Stimulated activated CD4-positive, alpha-beta T cell treated with anti-CD3 and anti-CD28 coated beads, Interleukin-1b, Interleukin-23, amount 100 ng/mL, for 4 hours (primary cell): ENCODE data around the gene ANGEL1.

Source experiments
- DNase-seq, 2 donors: peaks; one replicate each; pipeline ENCODE4 v3.0.0-alpha.2; 2020; ENCODE audit warnings: low read depth in 2 of 2

Gene ANGEL1

GRCh38 chr14:76812422-76813383, at the start of gene ANGEL1:
TSS of gene ANGEL1 (minus strand) at chr14:76812882. CDS start at chr14:76812827, 55 bp downstream.
- peak; percentile 95 to 98 for DNase-seq

GRCh38 chr14:76861574-76862255, 49.0 kb upstream of the ANGEL1 start:
- no peak for DNase-seq

- DNase-seq: no peak
Observed at GRCh38 chr14:76856769-76857168, 44.1 kb upstream of the ANGEL1 start.

GRCh38 chr14:76855066-76855465, 42.4 kb upstream of the ANGEL1 start:
- DNase-seq: no peak

GRCh38 chr14:76848879-76849278, 36.2 kb upstream of the ANGEL1 start:
- DNase-seq: no peak

GRCh38 chr14:76846331-76847047, 33.8 kb upstream of the ANGEL1 start:
- DNase-seq: no peak

- DNase-seq: peak; percentile 35 to 36
Observed at GRCh38 chr14:76844223-76844622, 31.5 kb upstream of the ANGEL1 start.

GRCh38 chr14:76842414-76842813, 29.7 kb upstream of the ANGEL1 start:
- no peak for DNase-seq

GRCh38 chr14:76837524-76837923, 24.8 kb upstream of the ANGEL1 start:
- no peak for DNase-seq

- DNase-seq: no peak
Observed at GRCh38 chr14:76836029-76836630, 23.4 kb upstream of the ANGEL1 start.

- DNase-seq: no peak
Observed at GRCh38 chr14:76834241-76834661, 21.6 kb upstream of the ANGEL1 start.

GRCh38 chr14:76833011-76833410, 20.3 kb upstream of the ANGEL1 start:
- no peak for DNase-seq

GRCh38 chr14:76832503-76832988, 19.9 kb upstream of the ANGEL1 start:
- DNase-seq: no peak

GRCh38 chr14:76830556-76830955, 17.9 kb upstream of the ANGEL1 start:
- DNase-seq: no peak

- DNase-seq: no peak
Observed at GRCh38 chr14:76829650-76830421, 17.2 kb upstream of the ANGEL1 start.

GRCh38 chr14:76829013-76829365, 16.3 kb upstream of the ANGEL1 start:
- DNase-seq: no peak

- DNase-seq: no peak
Observed at GRCh38 chr14:76828339-76829012, 15.8 kb upstream of the ANGEL1 start.

GRCh38 chr14:76827696-76828296, 15.1 kb upstream of the ANGEL1 start:
- no peak for DNase-seq

GRCh38 chr14:76826122-76826521, 13.4 kb upstream of the ANGEL1 start, which contains the start of gene LRRC74A:
TSS of gene LRRC74A (plus strand) at chr14:76826408. CDS start at chr14:76826698, 290 bp downstream.
- DNase-seq: no peak

- no peak for DNase-seq
Observed at GRCh38 chr14:76820700-76821099, 8.0 kb upstream of the ANGEL1 start.
